ENCODE data around the gene DPH2.
A peak's percentile ranks its signal among the peaks of the same experiment; 100 is the strongest.

Gene DPH2

GRCh38 chr1:43969746-43970466, at the start of gene DPH2:
TSS of gene DPH2 (plus strand) at chr1:43970010. CDS start at chr1:43970176, 166 bp downstream.
- peak; percentile 86 to 97 for DNase-seq (ENCODE audit: extremely low read depth in 1 of 2, low read depth in 1 of 2)

DNA sequence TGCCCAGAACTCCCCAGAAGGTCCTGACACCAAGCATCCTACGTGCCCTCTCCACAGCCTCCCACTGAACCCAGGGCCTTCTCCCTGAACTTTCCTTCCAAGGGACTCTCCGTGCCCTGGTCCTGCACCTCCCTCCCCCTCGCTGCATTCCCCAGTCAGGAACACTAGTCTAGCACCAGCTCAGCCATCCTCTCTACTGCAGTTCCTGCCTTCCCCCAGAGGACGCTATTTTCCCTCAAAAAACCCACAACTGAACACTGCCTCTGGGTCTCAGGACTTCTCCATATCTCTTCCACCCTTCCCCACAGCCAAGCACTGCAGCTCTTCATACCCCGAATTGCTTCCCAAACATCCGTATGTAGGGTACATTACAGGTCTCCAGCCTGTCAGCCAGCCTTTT, 48.8 kb upstream of the DPH2 start:
- no peak for DNase-seq (ENCODE audit: extremely low read depth in 1 of 2, low read depth in 1 of 2)

GRCh38 chr1:43924516-43924915, 45.3 kb upstream of the DPH2 start:
- DNase-seq (ENCODE audit: extremely low read depth in 1 of 2, low read depth in 1 of 2) = no peak

DNA sequence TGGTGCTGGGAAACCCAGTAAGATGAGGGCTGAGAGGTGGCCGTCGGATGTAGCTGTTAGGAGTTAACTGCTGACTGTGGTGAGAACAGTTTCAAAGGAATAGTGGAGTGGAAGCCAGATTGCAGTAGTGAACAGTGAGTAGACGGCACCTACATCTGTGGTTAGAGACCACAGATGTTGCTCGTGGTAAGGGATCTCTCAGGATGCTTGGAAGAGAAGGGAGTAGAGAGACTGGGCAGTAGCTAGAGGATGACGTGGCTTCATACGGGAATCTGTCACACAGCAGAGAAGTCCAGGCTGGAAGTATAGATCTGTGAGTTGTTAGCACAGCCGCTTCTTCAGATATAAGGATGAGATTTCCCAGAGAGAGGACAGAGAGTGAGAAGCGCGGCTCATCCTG, 44.0 kb upstream of the DPH2 start:
- no peak for DNase-seq (ENCODE audit: extremely low read depth in 1 of 2, low read depth in 1 of 2)

GRCh38 chr1:43930168-43930948, 39.5 kb upstream of the DPH2 start:
- no peak for DNase-seq (ENCODE audit: extremely low read depth in 1 of 2, low read depth in 1 of 2)

GRCh38 chr1:43930949-43931275, 38.9 kb upstream of the DPH2 start:
- no peak for DNase-seq (ENCODE audit: extremely low read depth in 1 of 2, low read depth in 1 of 2)

- DNase-seq (ENCODE audit: extremely low read depth in 1 of 2, low read depth in 1 of 2) = no peak
Measured at GRCh38 chr1:43931711-43932660, 37.8 kb upstream of the DPH2 start.

DNA sequence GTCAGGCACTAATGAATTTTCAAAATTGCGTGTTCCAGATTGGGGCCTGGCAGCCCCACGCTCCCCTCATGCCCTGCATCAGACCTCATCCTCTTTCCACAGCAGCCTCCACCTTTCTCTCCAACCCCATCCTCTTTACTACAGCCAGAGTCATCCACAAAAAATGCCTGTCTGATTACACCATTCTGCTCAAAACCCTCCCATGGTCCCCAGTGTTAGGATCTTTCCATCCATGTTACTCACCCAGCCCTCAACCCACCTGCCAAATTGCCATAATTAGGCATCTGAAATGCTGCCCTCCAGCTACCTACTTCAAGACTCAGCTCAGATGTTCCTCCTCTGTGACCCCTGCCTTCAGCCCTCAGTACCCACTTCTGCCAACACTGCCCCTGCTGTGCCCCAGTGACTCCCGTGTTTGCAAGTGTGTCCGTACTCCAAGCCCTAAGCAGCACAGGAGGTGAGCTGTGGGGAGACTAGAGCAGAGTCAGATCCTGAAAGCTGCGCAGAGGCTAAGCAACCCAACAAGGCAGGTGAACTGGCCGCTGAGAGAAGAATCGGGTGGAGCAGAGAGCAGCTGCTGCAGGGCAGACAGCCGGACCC, 36.9 kb upstream of the DPH2 start:
- DNase-seq (ENCODE audit: extremely low read depth in 1 of 2, low read depth in 1 of 2) = no peak

GRCh38 chr1:43933386-43934100, 36.3 kb upstream of the DPH2 start, which contains the start of gene ARTN:
TSS of gene ARTN (plus strand) at chr1:43933801. CDS start at chr1:43935657, 1,856 bp downstream.
- DNase-seq (ENCODE audit: extremely low read depth in 1 of 2, low read depth in 1 of 2) = no peak

DNA sequence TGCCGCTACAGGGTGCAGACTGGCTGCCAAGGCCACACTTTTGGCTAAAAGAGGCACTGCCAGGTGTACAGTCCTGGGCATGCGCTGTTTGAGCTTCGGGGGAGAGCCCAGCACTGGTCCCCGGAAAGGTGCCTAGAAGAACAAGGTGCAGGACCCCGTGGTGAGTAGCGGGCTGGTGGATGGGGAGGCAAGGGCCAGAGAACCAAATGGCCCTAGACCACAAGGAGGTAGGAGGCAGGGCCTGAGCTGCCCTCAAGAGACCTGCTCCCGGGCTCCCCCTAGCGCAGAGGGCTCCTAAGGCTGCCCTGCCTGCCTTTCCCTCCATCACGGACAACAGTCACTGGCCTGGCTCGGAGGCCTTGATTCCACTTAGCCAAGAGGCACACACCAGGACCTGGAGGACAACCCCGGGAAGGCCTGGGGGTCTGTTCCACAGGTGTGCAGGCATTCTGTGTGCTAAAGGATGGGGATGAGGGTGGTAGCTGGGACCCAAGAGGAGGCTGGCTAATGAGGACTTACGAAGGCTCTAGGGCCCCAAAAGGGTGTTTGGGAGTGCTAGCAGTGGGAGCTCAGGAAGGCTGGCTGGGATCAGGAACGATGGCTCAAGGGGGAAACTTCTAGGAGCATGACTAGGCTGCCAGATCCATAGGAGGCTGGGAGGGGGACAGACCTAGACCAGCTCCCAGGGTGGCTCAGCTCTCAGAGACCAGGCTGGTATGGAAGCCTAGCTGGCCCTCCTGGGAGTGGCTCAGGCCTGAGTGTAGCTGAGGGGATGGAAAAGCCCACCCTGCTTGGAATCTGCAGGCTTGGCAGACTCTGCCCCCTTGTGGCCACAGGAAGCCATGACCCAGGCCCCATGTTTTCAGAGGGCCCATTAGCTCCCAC, 35.5 kb upstream of the DPH2 start:
- DNase-seq (ENCODE audit: extremely low read depth in 1 of 2, low read depth in 1 of 2) = peak in 1 of 2 donors; percentile 34

DNA sequence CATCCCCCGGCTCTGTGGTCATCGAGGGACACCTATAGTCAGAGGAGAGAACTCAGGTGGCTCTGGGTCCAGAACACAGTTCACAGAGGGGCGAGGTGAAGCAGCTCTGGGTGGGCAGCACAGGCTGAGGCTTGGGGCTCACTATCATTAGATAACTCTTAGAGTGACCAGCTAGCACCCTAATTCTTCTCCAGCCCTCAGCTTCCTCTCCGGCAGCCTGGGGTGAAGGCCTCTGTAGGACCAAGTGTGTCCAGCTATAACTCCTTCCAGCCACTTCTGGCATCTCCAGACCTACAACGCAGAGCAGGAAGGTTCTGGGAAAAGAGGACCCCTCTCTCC, 34.9 kb upstream of the DPH2 start:
- no peak for DNase-seq (ENCODE audit: extremely low read depth in 1 of 2, low read depth in 1 of 2)

DNA sequence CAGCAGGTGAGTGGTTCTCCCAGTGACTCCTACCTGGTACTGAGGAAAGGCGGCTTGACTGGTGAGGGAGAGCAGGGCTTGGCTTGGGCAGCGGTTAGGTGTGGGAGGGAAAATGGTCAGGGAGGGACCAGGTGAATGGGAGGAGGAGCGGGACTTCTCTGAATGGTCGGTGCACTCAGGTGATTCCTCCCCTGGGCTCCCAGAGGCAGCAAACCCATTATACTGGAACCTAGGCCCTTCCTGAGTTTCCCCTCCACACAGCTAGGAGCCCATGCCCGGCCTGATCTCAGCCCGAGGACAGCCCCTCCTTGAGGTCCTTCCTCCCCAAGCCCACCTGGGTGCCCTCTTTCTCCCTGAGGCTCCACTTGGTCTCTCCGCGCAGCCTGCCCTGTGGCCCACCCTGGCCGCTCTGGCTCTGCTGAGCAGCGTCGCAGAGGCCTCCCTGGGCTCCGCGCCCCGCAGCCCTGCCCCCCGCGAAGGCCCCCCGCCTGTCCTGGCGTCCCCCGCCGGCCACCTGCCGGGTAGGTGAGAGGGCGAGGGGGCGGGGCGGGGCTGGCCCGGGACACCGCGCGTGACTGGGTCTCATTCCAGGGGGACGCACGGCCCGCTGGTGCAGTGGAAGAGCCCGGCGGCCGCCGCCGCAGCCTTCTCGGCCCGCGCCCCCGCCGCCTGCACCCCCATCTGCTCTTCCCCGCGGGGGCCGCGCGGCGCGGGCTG, 33.9 kb upstream of the DPH2 start:
- DNase-seq (ENCODE audit: extremely low read depth in 1 of 2, low read depth in 1 of 2) = no peak

GRCh38 chr1:43936431-43937151, 33.2 kb upstream of the DPH2 start:
- DNase-seq (ENCODE audit: extremely low read depth in 1 of 2, low read depth in 1 of 2) = no peak

- no peak for DNase-seq (ENCODE audit: extremely low read depth in 1 of 2, low read depth in 1 of 2)
Measured at GRCh38 chr1:43937179-43937865, 32.5 kb upstream of the DPH2 start.

DNA sequence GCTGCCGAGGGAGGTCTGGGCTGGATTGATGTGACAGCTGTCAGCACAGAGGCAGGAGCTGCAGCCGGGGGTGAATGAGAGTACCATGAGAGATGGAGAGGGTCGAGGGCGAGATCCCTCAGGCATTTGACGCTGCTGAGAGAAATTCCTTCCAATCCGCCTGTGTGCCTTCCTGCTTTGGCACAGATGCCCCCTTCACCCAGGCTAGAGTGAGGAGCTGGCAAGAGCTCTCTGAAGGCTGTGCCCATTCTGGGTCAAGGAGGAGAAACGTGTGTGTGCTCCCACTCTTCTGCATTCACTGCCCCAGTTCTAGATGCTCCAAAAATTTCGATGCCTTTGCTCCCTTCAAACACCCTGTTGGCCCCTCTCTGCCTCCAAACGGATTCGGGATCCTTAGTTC, 31.4 kb upstream of the DPH2 start:
- no peak for DNase-seq (ENCODE audit: extremely low read depth in 1 of 2, low read depth in 1 of 2)

GRCh38 chr1:43938892-43939587, 30.8 kb upstream of the DPH2 start:
- no peak for DNase-seq (ENCODE audit: extremely low read depth in 1 of 2, low read depth in 1 of 2)

- no peak for DNase-seq (ENCODE audit: extremely low read depth in 1 of 2, low read depth in 1 of 2)
Measured at GRCh38 chr1:43942411-43942810, 27.4 kb upstream of the DPH2 start.
